Naive B cell (primary cell): Measurements from ENCODE around the gene ITPKB. TPM values are rescaled to one million over a fixed set of nuclear protein-coding genes. Genes with fewer than 3 reads are reported as not detected.

ENCODE experiments used
- ATAC-seq, 2 donors: fragments of 150-1000 bp; cut with Tn5 transposase; 2 replicates each; pipeline ENCODE4 v1.10.0; 2021; ENCODE audit warnings: low read depth in 2 of 2, mild to moderate bottlenecking in 2 of 2, moderate library complexity in 2 of 2
- DNase-seq: peaks from one replicate; pipeline ENCODE4 v3.0.0; 2022
- H3K27ac Mint-ChIP-seq, 6 donors: one replicate each; pipeline ENCODE4 v1.8.0; 2020 to 2022; ENCODE audit warnings: mild to moderate bottlenecking in 6 of 6, mixed read lengths in 6 of 6, moderate library complexity in 5 of 6, inconsistent platforms in 2 of 6
- H3K27me3 Mint-ChIP-seq, 3 donors: one replicate each; pipeline ENCODE4 v1.8.0; 2021 to 2022; ENCODE audit warnings: mixed read lengths in 3 of 3, mild to moderate bottlenecking in 1 of 3
- H3K36me3 Mint-ChIP-seq, 2 donors: one replicate each; pipeline ENCODE4 v1.8.0; 2020 to 2022; ENCODE audit warnings: mixed read lengths in 2 of 2, inconsistent platforms in 1 of 2, mild to moderate bottlenecking in 1 of 2
- H3K4me1 Mint-ChIP-seq, 3 donors: one replicate each; pipeline ENCODE4 v1.8.0; 2020 to 2022; ENCODE audit warnings: mixed read lengths in 3 of 3, inconsistent platforms in 1 of 3, mild to moderate bottlenecking in 1 of 3, moderate library complexity in 1 of 3
- H3K4me3 Mint-ChIP-seq, 8 donors: one replicate each; pipeline ENCODE4 v1.8.0; 2020 to 2022; ENCODE audit warnings: mild to moderate bottlenecking in 8 of 8, mixed read lengths in 8 of 8, moderate library complexity in 8 of 8, inconsistent platforms in 2 of 8
- H3K9me3 Mint-ChIP-seq, 7 donors: one replicate each; pipeline ENCODE4 v1.8.0; 2020 to 2022; ENCODE audit warnings: mixed read lengths in 7 of 7, mild to moderate bottlenecking in 5 of 7, inconsistent platforms in 2 of 7, moderate library complexity in 1 of 7
- polyA plus RNA-seq, 6 donors: library from polyadenylated mRNA; unstranded; fragments of 300-500 nt; fragmentation: Illumina TruSeq; gene quantifications; one replicate each; pipeline ENCODE4 v1.2.3, GENCODE V29; 2021; ENCODE audit warnings: low read depth in 6 of 6

The ITPKB gene
- polyA plus RNA-seq, 6 donors from 2014 or later = 24.5 to 48.9 (median 34.1) TPM

- Mint-ChIP-seq H3K27ac (peak overlapping the region in 4 of 6 donors; percentile 72 to 95 (median 86)), H3K9me3 (no peaks in the 10 kb centered on the region), H3K36me3 (peaks cover 0 to 11% of the 10 kb centered on the region in 2 donors), H3K27me3 (no peaks in the 10 kb centered on the region), H3K4me3 (no peak overlapping the region), H3K4me1 (peaks cover 47 to 84% (median 76%) of the 10 kb centered on the region in 3 donors)
- ATAC-seq (no peak), DNase-seq (no peak)
Observed at GRCh38 chr1:226666692-226667091, 72.4 kb downstream of the ITPKB start.

DNA sequence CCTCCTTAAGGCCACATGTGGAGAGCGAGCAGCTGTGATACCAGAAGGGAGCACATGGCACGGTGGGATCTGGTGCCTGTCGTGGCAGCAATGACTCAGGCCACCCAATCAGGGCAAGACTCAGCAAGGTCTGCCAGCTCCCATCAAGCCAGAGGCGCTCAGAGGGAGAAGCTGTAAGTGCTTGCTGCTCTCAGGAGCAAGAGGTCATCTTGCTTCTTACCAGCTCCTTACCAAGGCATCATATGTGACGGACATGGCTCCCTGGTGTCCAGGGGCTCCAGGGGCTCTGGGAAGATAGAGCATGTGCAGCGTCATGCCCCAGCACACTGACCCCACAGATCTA lies 72.9 kb downstream of the ITPKB start:
- H3K27ac Mint-ChIP-seq = peak overlapping the region in 3 of 6 donors; percentile 79 to 93 (median 91)
- no peak for DNase-seq
- H3K36me3 Mint-ChIP-seq = peaks cover 0 to 7% of the 10 kb centered on the region in 2 donors
- H3K9me3 Mint-ChIP-seq = no peaks in the 10 kb centered on the region
- no peaks in the 10 kb centered on the region for H3K27me3 Mint-ChIP-seq
- H3K4me3 Mint-ChIP-seq = no peak overlapping the region
- peaks cover 47 to 84% (median 76%) of the 10 kb centered on the region in 3 donors for H3K4me1 Mint-ChIP-seq
- ATAC-seq = no peak

GRCh38 chr1:226665505-226666163 lies 73.4 kb downstream of the ITPKB start:
- Mint-ChIP-seq H3K27me3 (no peaks in the 10 kb centered on the region), H3K4me1 (peaks cover 46 to 85% (median 77%) of the 10 kb centered on the region in 3 donors), H3K9me3 (no peaks in the 10 kb centered on the region), H3K27ac (peak overlapping the region in 4 of 6 donors; percentile 81 to 98 (median 94)), H3K36me3 (peaks cover 0 to 7% of the 10 kb centered on the region in 2 donors), H3K4me3 (peak overlapping the region in 2 of 8 donors; percentile 5 to 22)
- no peak for ATAC-seq
- no peak for DNase-seq

- Mint-ChIP-seq H3K9me3 (no peaks in the 10 kb centered on the region), H3K4me3 (peak overlapping the region in 4 of 8 donors; percentile 20 to 86 (median 77)), H3K27me3 (no peaks in the 10 kb centered on the region), H3K27ac (peak overlapping the region in 5 of 6 donors; percentile 81 to 99 (median 98)), H3K4me1 (peaks cover 51 to 91% (median 84%) of the 10 kb centered on the region in 3 donors), H3K36me3 (peaks cover 0 to 7% of the 10 kb centered on the region in 2 donors)
- no peak for DNase-seq
- no peak for ATAC-seq
Observed at GRCh38 chr1:226664413-226665101, 74.5 kb downstream of the ITPKB start.

- H3K4me1 Mint-ChIP-seq = peaks cover 57 to 97% (median 89%) of the 10 kb centered on the region in 3 donors
- no peaks in the 10 kb centered on the region for H3K9me3 Mint-ChIP-seq
- DNase-seq (no peak), ATAC-seq (no peak)
- H3K27me3 Mint-ChIP-seq = no peaks in the 10 kb centered on the region
- peak overlapping the region; percentile 36 to 90 (median 81) for H3K4me3 Mint-ChIP-seq
- H3K27ac Mint-ChIP-seq = peak overlapping the region in 5 of 6 donors; percentile 97 to 99 (median 98)
- H3K36me3 Mint-ChIP-seq = peaks cover 0 to 7% of the 10 kb centered on the region in 2 donors
Observed at GRCh38 chr1:226663327-226663704, 75.8 kb downstream of the ITPKB start.

GRCh38 chr1:226662642-226663326 lies 76.3 kb downstream of the ITPKB start:
- ATAC-seq (peak; percentile 87), DNase-seq (peak; percentile 94)
- Mint-ChIP-seq H3K27ac (peak overlapping the region in 5 of 6 donors; percentile 97 to 99 (median 98)), H3K4me1 (peaks cover 61 to 98% (median 83%) of the 10 kb centered on the region in 3 donors), H3K9me3 (no peaks in the 10 kb centered on the region), H3K27me3 (no peaks in the 10 kb centered on the region), H3K4me3 (peak overlapping the region; percentile 36 to 90 (median 81)), H3K36me3 (peaks cover 0 to 7% of the 10 kb centered on the region in 2 donors)

GRCh38 chr1:226661965-226662364 lies 77.1 kb downstream of the ITPKB start:
- Mint-ChIP-seq H3K27ac (peak overlapping the region in 5 of 6 donors; percentile 97 to 99 (median 98)), H3K4me3 (peak overlapping the region in 7 of 8 donors; percentile 23 to 90 (median 79)), H3K4me1 (peaks cover 56 to 98% (median 75%) of the 10 kb centered on the region in 3 donors), H3K36me3 (peaks cover 0 to 7% of the 10 kb centered on the region in 2 donors), H3K27me3 (no peaks in the 10 kb centered on the region), H3K9me3 (no peaks in the 10 kb centered on the region)
- ATAC-seq (no peak), DNase-seq (no peak)

DNA sequence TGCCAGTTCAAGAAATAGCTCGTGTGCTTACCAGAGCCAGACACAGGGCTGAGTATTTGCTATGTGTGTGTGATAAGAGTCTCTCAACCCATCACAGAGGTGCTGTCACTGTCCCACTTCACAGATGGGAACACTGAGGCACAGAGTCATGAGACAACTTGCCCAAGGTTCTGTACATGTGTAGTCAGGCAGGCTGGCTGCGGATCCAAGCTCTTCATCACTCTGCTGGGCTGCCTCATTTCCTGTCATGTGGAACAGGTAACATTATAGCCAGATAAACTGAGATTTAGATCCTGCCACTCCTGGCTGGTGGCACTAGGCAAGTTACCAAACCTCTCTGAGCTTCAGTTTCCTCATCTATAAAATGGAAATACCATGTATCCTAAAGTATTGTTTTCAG lies 77.8 kb downstream of the ITPKB start:
- Mint-ChIP-seq H3K36me3 (peaks cover 0 to 7% of the 10 kb centered on the region in 2 donors), H3K27me3 (no peaks in the 10 kb centered on the region), H3K4me1 (peaks cover 49 to 98% (median 68%) of the 10 kb centered on the region in 3 donors), H3K9me3 (no peaks in the 10 kb centered on the region), H3K4me3 (peak overlapping the region in 7 of 8 donors; percentile 32 to 83 (median 75)), H3K27ac (peak overlapping the region in 5 of 6 donors; percentile 97 to 99 (median 98))
- DNase-seq = no peak
- no peak for ATAC-seq

DNA sequence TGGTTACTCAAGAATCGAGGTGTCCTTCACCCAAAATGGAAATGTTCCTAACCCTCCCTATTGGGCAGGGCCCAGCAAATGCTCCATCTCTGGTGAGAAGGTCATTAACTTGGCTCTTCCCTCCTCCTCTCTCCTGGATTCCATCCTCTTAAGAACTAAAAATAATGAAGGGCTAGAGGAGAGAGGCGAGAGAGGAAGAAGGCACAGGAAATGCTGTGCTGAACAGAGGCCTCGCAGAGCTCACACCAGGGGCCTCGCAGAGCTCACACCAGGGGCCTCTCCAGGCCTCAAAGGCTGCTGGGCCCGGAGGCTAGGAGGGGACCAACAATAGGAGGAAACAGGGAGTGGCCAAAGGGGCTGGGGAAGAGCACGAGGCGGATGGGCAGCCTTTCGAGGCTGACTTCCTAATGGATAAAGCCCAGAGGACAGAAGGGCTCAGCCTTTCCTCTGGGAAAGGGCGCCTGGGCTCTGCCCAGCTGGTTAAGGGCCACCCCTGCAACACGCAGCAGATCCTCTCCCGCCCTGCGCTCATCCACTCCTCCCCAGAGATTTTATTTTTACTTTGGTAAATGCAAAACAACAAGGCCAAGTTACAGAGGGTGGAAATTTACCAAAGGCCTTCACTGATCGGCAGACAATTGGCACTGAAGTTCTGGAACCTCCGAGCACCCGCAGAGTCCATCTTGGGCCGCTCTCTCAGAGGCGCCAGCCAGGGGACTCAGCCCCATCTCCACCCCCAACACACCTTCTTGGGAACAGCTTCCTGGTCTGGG lies 78.5 kb downstream of the ITPKB start:
- ATAC-seq = no peak
- Mint-ChIP-seq H3K27ac (peak overlapping the region in 5 of 6 donors; percentile 97 to 99 (median 98)), H3K4me3 (peak overlapping the region; percentile 65 to 91 (median 79)), H3K9me3 (no peaks in the 10 kb centered on the region), H3K36me3 (peaks cover 0 to 7% of the 10 kb centered on the region in 2 donors), H3K4me1 (peaks cover 46 to 98% (median 63%) of the 10 kb centered on the region in 3 donors), H3K27me3 (no peaks in the 10 kb centered on the region)
- DNase-seq = no peak

DNA sequence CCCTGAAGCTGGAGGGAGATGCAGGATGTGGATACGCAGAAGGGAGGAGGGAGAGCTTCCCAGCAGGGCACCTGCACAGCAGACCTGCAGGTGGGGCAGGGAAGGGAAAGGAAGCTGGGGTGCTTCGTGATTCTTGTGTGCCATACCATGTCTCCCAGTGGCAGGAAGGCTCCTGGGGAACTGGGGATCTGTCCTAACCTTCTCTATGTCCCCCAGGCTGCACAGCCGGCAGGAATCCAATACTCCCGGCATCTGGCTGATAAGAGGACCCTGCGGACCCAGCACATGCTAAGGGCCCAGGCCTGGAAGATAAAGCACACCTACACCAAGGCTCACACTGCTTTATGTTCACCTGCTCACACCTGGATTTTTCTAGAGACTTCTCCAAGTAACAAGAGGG lies 79.4 kb downstream of the ITPKB start:
- DNase-seq (no peak), ATAC-seq (no peak)
- Mint-ChIP-seq H3K4me1 (peaks cover 39 to 98% (median 55%) of the 10 kb centered on the region in 3 donors), H3K27me3 (no peaks in the 10 kb centered on the region), H3K27ac (peak overlapping the region in 5 of 6 donors; percentile 80 to 98 (median 97)), H3K9me3 (no peaks in the 10 kb centered on the region), H3K4me3 (peak overlapping the region in 1 of 8 donors; percentile 91), H3K36me3 (no peaks in the 10 kb centered on the region)

DNA sequence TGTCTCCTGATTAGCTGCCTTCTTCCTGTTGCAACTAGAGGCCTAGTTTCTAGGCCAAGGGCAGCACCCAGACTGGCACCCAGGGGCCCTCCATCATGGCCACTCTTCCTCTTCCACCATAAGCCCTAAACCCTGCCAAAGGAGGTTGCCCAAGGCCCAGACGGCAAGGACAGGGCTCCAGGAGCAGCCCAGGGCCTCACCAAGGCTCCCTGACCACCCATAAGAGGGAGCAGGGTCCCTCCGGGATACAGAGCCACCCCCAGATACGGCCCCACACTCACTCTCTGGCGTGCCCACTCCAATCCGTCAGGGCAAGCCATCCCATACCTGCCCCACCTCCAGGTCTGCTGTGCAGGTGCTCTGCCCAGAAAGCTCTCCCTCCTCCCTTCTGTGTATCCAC lies 79.9 kb downstream of the ITPKB start:
- DNase-seq (no peak), ATAC-seq (no peak)
- Mint-ChIP-seq H3K4me3 (peak overlapping the region in 1 of 8 donors; percentile 12), H3K27ac (peak overlapping the region in 4 of 6 donors; percentile 16 to 98 (median 97)), H3K9me3 (no peaks in the 10 kb centered on the region), H3K36me3 (no peaks in the 10 kb centered on the region), H3K4me1 (peaks cover 39 to 98% (median 51%) of the 10 kb centered on the region in 3 donors), H3K27me3 (no peaks in the 10 kb centered on the region)

- no peak overlapping the region for H3K4me3 Mint-ChIP-seq
- peak overlapping the region in 3 of 6 donors; percentile 84 to 98 (median 97) for H3K27ac Mint-ChIP-seq
- no peak for ATAC-seq
- no peaks in the 10 kb centered on the region for H3K27me3 Mint-ChIP-seq
- peaks cover 39 to 98% (median 46%) of the 10 kb centered on the region in 3 donors for H3K4me1 Mint-ChIP-seq
- DNase-seq = no peak
- H3K9me3 Mint-ChIP-seq = no peaks in the 10 kb centered on the region
- no peaks in the 10 kb centered on the region for H3K36me3 Mint-ChIP-seq
Observed at GRCh38 chr1:226658546-226659125, 80.4 kb downstream of the ITPKB start.
